Loucy (cell line): ENCODE measurements around the gene RPS19BP1.

Experiments
- H2AFZ ChIP-seq: fragments of 200-600 bp; sonication (generic); 2 replicates; pipeline ENCODE4 v1.6.0; 2016; ENCODE audit warnings: antibody characterized with exemption, mild to moderate bottlenecking, low read length, moderate library complexity
- H3F3A ChIP-seq: fragments of 200-600 bp; 2 replicates; pipeline ENCODE4 v1.6.0; 2016; ENCODE audit warnings: antibody characterized with exemption, low read depth, mild to moderate bottlenecking
- H3K27me3 ChIP-seq: fragments of 200-600 bp; sonication (generic); 2 replicates; pipeline ENCODE4 v1.6.1; 2014; ENCODE audit warnings: low read length, mild to moderate bottlenecking; ENCODE audit not compliant: insufficient read depth, poor library complexity, severe bottlenecking
- H3K36me3 ChIP-seq: fragments of 200-600 bp; sonication (generic); 2 replicates; pipeline ENCODE4 v1.6.1; 2016; ENCODE audit warnings: low read length; ENCODE audit not compliant: insufficient read depth
- H3K4me1 ChIP-seq: fragments of 200-600 bp; sonication (generic); 2 replicates; pipeline ENCODE4 v1.5.1; 2014; ENCODE audit warnings: low read length, mild to moderate bottlenecking; ENCODE audit not compliant: insufficient read depth, poor library complexity, severe bottlenecking
- H3K4me2 ChIP-seq: fragments of 200-600 bp; sonication (generic); 2 replicates; pipeline ENCODE4 v1.6.0; 2014; ENCODE audit warnings: antibody characterized with exemption, low read length, low read depth, mild to moderate bottlenecking; ENCODE audit not compliant: poor library complexity, severe bottlenecking
- H3K4me3 ChIP-seq: fragments of 200-600 bp; sonication (generic); 2 replicates; pipeline ENCODE4 v1.5.1; 2014; ENCODE audit warnings: low read length, mild to moderate bottlenecking, mixed read lengths; ENCODE audit not compliant: poor library complexity, severe bottlenecking
- H3K79me2 ChIP-seq: fragments of 200-600 bp; sonication (generic); 2 replicates; pipeline ENCODE4 v1.6.1; 2014; ENCODE audit warnings: low read length; ENCODE audit not compliant: insufficient read depth
- H3K9ac ChIP-seq: fragments of 200-600 bp; sonication (generic); 2 replicates; pipeline ENCODE4 v1.6.0; 2014; ENCODE audit warnings: mild to moderate bottlenecking, low read depth, low read length, moderate library complexity; ENCODE audit not compliant: poor library complexity, severe bottlenecking
- H3K9me2 ChIP-seq: fragments of 200-600 bp; sonication (generic); replicated peaks from 2 replicates; pipeline ENCODE4 v1.6.1; 2016; ENCODE audit warnings: low read depth, low read length, mixed read lengths
- H3K9me3 ChIP-seq: fragments of 200-600 bp; sonication (generic); 2 replicates; pipeline ENCODE4 v1.6.1; 2014; ENCODE audit warnings: mild to moderate bottlenecking, antibody characterized with exemption, low read length, low read depth; ENCODE audit not compliant: insufficient read depth
- H4K20me1 ChIP-seq: fragments of 200-600 bp; sonication (generic); 2 replicates; pipeline ENCODE4 v1.6.0; 2014; ENCODE audit warnings: antibody characterized with exemption, low read length, mild to moderate bottlenecking; ENCODE audit not compliant: insufficient read depth, poor library complexity, severe bottlenecking
- EZH2phosphoT487 ChIP-seq: fragments of 200-600 bp; IDR thresholded peaks from 2 replicates; pipeline ENCODE4 v1.6.1; 2018; ENCODE audit warnings: antibody characterized with exemption, mild to moderate bottlenecking, moderate library complexity, borderline replicate concordance
- TF ChIP-seq, protein P1 (sequence below): fragments of 200-600 bp; sonication (generic); conservative IDR thresholded peaks from 2 replicates; pipeline ENCODE4 v1.5.1; 2014; ENCODE audit warnings: mild to moderate bottlenecking, antibody characterized with exemption, low read length

The RPS19BP1 gene

GRCh38 chr22:39502789-39503409 is 29.6 kb downstream of the RPS19BP1 start:
- Histone ChIP-seq H3K9me3 (no peaks in the 10 kb centered on the region), H3K79me2 (peaks cover 54% of the 10 kb centered on the region), H3K9me2 (no peaks in the 10 kb centered on the region), H3F3A (no peaks in the 10 kb centered on the region; the same call in 1 of the 2 replicates), H3K4me3 (peak overlapping the region; percentile 96), H2AFZ (peak overlapping the region; percentile 29; the same call in 1 of the 2 replicates), H3K4me2 (peak overlapping the region; percentile 98), H3K9ac (peak overlapping the region; percentile 96), H3K27me3 (no peaks in the 10 kb centered on the region), H3K4me1 (peaks cover 26% of the 10 kb centered on the region), H4K20me1 (peaks cover 20% of the 10 kb centered on the region), H3K36me3 (peaks cover 25% of the 10 kb centered on the region; the same call in 1 of the 2 replicates)
- TF ChIP-seq, protein P1, sequence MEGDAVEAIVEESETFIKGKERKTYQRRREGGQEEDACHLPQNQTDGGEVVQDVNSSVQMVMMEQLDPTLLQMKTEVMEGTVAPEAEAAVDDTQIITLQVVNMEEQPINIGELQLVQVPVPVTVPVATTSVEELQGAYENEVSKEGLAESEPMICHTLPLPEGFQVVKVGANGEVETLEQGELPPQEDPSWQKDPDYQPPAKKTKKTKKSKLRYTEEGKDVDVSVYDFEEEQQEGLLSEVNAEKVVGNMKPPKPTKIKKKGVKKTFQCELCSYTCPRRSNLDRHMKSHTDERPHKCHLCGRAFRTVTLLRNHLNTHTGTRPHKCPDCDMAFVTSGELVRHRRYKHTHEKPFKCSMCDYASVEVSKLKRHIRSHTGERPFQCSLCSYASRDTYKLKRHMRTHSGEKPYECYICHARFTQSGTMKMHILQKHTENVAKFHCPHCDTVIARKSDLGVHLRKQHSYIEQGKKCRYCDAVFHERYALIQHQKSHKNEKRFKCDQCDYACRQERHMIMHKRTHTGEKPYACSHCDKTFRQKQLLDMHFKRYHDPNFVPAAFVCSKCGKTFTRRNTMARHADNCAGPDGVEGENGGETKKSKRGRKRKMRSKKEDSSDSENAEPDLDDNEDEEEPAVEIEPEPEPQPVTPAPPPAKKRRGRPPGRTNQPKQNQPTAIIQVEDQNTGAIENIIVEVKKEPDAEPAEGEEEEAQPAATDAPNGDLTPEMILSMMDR, result no peak
- no peak for TF ChIP-seq EZH2phosphoT487

DNA sequence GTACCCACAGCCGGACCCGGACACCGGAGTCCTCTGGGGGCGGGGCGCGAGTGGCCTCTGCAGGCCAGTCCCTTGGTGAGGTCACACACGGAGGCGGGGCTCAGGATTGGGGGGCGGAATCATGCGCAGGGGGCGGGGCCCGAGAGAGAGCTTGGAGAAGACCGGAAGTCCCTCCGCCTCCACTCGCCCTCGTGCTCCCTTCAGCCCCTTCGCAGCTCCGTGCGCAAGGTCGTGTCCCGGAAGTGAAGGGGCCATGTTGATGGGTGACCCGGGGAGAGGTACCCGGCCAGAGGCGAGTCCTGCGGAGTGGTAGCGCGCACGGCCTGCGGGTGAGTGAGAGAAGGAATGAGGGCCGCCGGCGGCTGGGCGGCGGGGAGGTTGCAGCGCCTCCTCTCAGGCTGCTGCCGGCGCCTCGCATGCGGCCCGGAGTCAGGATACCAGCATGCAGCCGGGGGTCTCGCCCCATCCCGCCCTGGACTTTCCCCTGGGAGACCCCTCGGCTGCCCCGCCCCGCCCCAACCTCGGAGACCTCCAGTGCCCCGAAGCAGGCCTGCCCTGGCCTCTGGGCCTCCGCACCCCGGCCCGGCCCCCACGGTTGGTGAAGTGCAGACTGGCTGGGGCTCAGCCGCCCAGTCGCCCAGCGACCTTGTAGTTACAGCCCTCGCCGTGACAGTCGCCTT is 30.3 kb downstream of the RPS19BP1 start, which contains the start of gene MIEF1:
MIEF1 (plus strand) TSS at position 182 of the 680 bp plus-strand sequence. CDS start 9,005 bp downstream, outside the sequence.
- Histone ChIP-seq H2AFZ (peak within 1 kb of the TSS; percentile 77), H3K36me3 (peaks cover 23% of the 10 kb centered on the region; the same call in 1 of the 2 replicates), H3K4me1 (peaks cover 24% of the 10 kb centered on the region), H4K20me1 (peaks cover 20% of the 10 kb centered on the region), H3K4me2 (peak within 1 kb of the TSS; percentile 98), H3K4me3 (peak within 1 kb of the TSS; percentile 96), H3K27me3 (no peaks in the 10 kb centered on the region), H3K9ac (peak within 1 kb of the TSS; percentile 96), H3K79me2 (peaks cover 49% of the 10 kb centered on the region), H3K9me3 (no peaks in the 10 kb centered on the region), H3K9me2 (no peaks in the 10 kb centered on the region), H3F3A (no peaks in the 10 kb centered on the region; the same call in 1 of the 2 replicates)
- TF ChIP-seq, protein P1, result no peak
- TF ChIP-seq EZH2phosphoT487, result no peak

GRCh38 chr22:39501644-39502108 is 30.9 kb downstream of the RPS19BP1 start:
- H2AFZ ChIP-seq, result peak overlapping the region; percentile 77

More at GRCh38 chr22:39501644-39502108, 30.9 kb downstream of the RPS19BP1 start:
- no peaks in the 10 kb centered on the region for H3K9me3 ChIP-seq
- TF ChIP-seq, protein P1, result no peak
- no peak for TF ChIP-seq EZH2phosphoT487
- H3K79me2 ChIP-seq, result peaks cover 44% of the 10 kb centered on the region
- peaks cover 24% of the 10 kb centered on the region for H3K4me1 ChIP-seq
- H3K9ac ChIP-seq, result peak overlapping the region; percentile 96
- H3K27me3 ChIP-seq, result no peaks in the 10 kb centered on the region
- peak overlapping the region; percentile 96 for H3K4me3 ChIP-seq
- peaks cover 20% of the 10 kb centered on the region for H4K20me1 ChIP-seq
- no peaks in the 10 kb centered on the region; the same call in 1 of the 2 replicates for H3F3A ChIP-seq
- H3K36me3 ChIP-seq, result peaks cover 22% of the 10 kb centered on the region; the same call in 1 of the 2 replicates
- H3K9me2 ChIP-seq, result no peaks in the 10 kb centered on the region
- peak overlapping the region; percentile 98 for H3K4me2 ChIP-seq
